Naive thymus-derived CD8-positive, alpha-beta T cell (primary cell): Measurements from ENCODE around the gene PRPF40B. TPM values are rescaled to one million over a fixed set of nuclear protein-coding genes. Genes with fewer than 3 reads are reported as not detected.

ENCODE experiments used
- ATAC-seq, 2 donors: fragments of 150-1000 bp; cut with Tn5 transposase in 1 of 2; sonication (Bioruptor Pico), chemical (Tn5 transposase) in 1 of 2; 1 replicate in 1 of 2; 2 replicates in 1 of 2; pipeline ENCODE4 v1.10.0; 2021; ENCODE audit warnings: mild to moderate bottlenecking in 2 of 2, moderate library complexity in 2 of 2
- POLR2A ChIA-PET: fragments of 350-600 bp; sonication (Branson Sonifier 250); formaldehyde crosslinking; loops from one replicate; lab custom pipeline; 2021; ENCODE audit warnings: antibody characterized with exemption; lab: Charles Lee
- DNase-seq, 10 donors: peaks; one replicate each; pipeline versions ENCODE4 v3.0.0 to v3.0.0-alpha.2; 2020 to 2022
- H3K27ac Mint-ChIP-seq, 10 donors: one replicate each; pipeline ENCODE4 v1.8.0; 2020 to 2022; ENCODE audit warnings: mild to moderate bottlenecking in 10 of 10, mixed read lengths in 10 of 10, moderate library complexity in 4 of 10, inconsistent platforms in 1 of 10
- H3K27me3 Mint-ChIP-seq, 5 donors: one replicate each; pipeline ENCODE4 v1.8.0; 2021 to 2022; ENCODE audit warnings: mixed read lengths in 5 of 5
- H3K36me3 Mint-ChIP-seq, 3 donors: one replicate each; pipeline ENCODE4 v1.8.0; 2020 to 2022; ENCODE audit warnings: mixed read lengths in 3 of 3, mild to moderate bottlenecking in 2 of 3, inconsistent platforms in 1 of 3
- H3K4me1 Mint-ChIP-seq, 4 donors: one replicate each; pipeline ENCODE4 v1.8.0; 2021 to 2022; ENCODE audit warnings: mixed read lengths in 4 of 4
- H3K4me3 Mint-ChIP-seq, 10 donors: one replicate each; pipeline ENCODE4 v1.8.0; 2020 to 2022; ENCODE audit warnings: mild to moderate bottlenecking in 10 of 10, mixed read lengths in 10 of 10, moderate library complexity in 6 of 10, inconsistent platforms in 1 of 10
- H3K9me3 Mint-ChIP-seq, 9 donors: one replicate each; pipeline ENCODE4 v1.8.0; 2020 to 2022; ENCODE audit warnings: mixed read lengths in 9 of 9, mild to moderate bottlenecking in 3 of 9, inconsistent platforms in 1 of 9, moderate library complexity in 1 of 9
- polyA plus RNA-seq, 3 donors: library from polyadenylated mRNA; unstranded; fragments of 300-500 nt; fragmentation: Illumina TruSeq; gene quantifications; one replicate each; pipeline ENCODE4 v1.2.3, GENCODE V29; 2021
- total RNA-seq, 8 experiments: library from RNA in 2 of 8; stranded (reverse) in 2 of 8; gene quantifications; one replicate each; pipeline ENCODE4 v1.2.3 and lab custom pipeline; 2021 to 2026

Gene PRPF40B
- total and polyA plus RNA-seq, 5 experiments from 2014 or later: 1.5 to 16.7 (median 4.0) TPM

GRCh38 chr12:49675137-49675536 is 51.8 kb downstream of the PRPF40B start:
- ATAC-seq (no peak), DNase-seq (no peak)
- Mint-ChIP-seq H3K27ac (peak overlapping the region; percentile 80 to 99 (median 95)), H3K9me3 (no peaks in the 10 kb centered on the region), H3K36me3 (no peaks in the 10 kb centered on the region), H3K4me3 (peak overlapping the region in 3 of 10 donors; percentile 1 to 70 (median 8)), H3K4me1 (peaks cover 47 to 74% (median 72%) of the 10 kb centered on the region in 4 donors), H3K27me3 (no peaks in the 10 kb centered on the region)
- POLR2A ChIA-PET: interaction anchor here (1.0 to 9.7 kb wide), 6 partner anchors 8 to 29 kb away, joined by 3 to 81 read pairs (median 6); partner anchors contain the start of gene FMNL3

GRCh38 chr12:49678711-49679110 is 55.4 kb downstream of the PRPF40B start:
- POLR2A ChIA-PET: interaction anchor here (1.4 kb wide), 1 partner anchor 25 kb away, joined by 4 read pairs; no protein-coding TSS in a partner anchor
- Mint-ChIP-seq H3K4me3 (no peak overlapping the region), H3K27me3 (no peaks in the 10 kb centered on the region), H3K9me3 (no peaks in the 10 kb centered on the region), H3K27ac (peak overlapping the region in 2 of 10 donors; percentile 27 to 29), H3K4me1 (peaks cover 44 to 65% (median 61%) of the 10 kb centered on the region in 4 donors), H3K36me3 (no peaks in the 10 kb centered on the region)
- no peak for ATAC-seq
- DNase-seq: no peak

- Mint-ChIP-seq H3K4me3 (no peak overlapping the region), H3K9me3 (no peaks in the 10 kb centered on the region), H3K36me3 (no peaks in the 10 kb centered on the region), H3K27ac (no peak overlapping the region), H3K27me3 (no peaks in the 10 kb centered on the region), H3K4me1 (peaks cover 42 to 64% (median 60%) of the 10 kb centered on the region in 4 donors)
- POLR2A ChIA-PET: interaction anchor here (0.7 to 1.4 kb wide), 3 partner anchors 8 to 721 kb away, joined by 3 to 5 read pairs (median 3); no protein-coding TSS in a partner anchor
- DNase-seq: no peak
- no peak for ATAC-seq
These were observed 56.7 kb downstream of the PRPF40B start for GRCh38 chr12:49680075-49680474.

GRCh38 chr12:49683599-49684309 is 60.4 kb downstream of the PRPF40B start:
- Mint-ChIP-seq H3K4me3 (no peak overlapping the region), H3K4me1 (peaks cover 38 to 63% (median 58%) of the 10 kb centered on the region in 4 donors), H3K27ac (peak overlapping the region in 9 of 10 donors; percentile 0 to 85 (median 37)), H3K9me3 (no peaks in the 10 kb centered on the region), H3K36me3 (peaks cover 0 to 3% (median 0%) of the 10 kb centered on the region in 3 donors), H3K27me3 (no peaks in the 10 kb centered on the region)
- peak; percentile 20 to 30 for ATAC-seq
- no peak for DNase-seq
- POLR2A ChIA-PET: interaction anchor here (0.6 to 1.6 kb wide), 5 partner anchors 8 to 57 kb away, joined by 3 to 4 read pairs (median 3); partner anchors contain the start of gene TMBIM6

- no peak for DNase-seq
- no peaks in the 10 kb centered on the region for H3K27me3 Mint-ChIP-seq
- POLR2A ChIA-PET: interaction anchor here (1.0 to 1.6 kb wide), 3 partner anchors 11 to 57 kb away, joined by 3 to 4 read pairs (median 3); partner anchors contain the start of gene TMBIM6
- peak overlapping the region in 4 of 10 donors; percentile 16 to 37 (median 26) for H3K27ac Mint-ChIP-seq
- H3K4me3 Mint-ChIP-seq: no peak overlapping the region
- H3K36me3 Mint-ChIP-seq: peaks cover 0 to 3% (median 0%) of the 10 kb centered on the region in 3 donors
- H3K4me1 Mint-ChIP-seq: peaks cover 39 to 66% (median 59%) of the 10 kb centered on the region in 4 donors
- no peak for ATAC-seq
- no peaks in the 10 kb centered on the region for H3K9me3 Mint-ChIP-seq
These were observed 61.0 kb downstream of the PRPF40B start for GRCh38 chr12:49684310-49684854.

GRCh38 chr12:49687941-49688340 is 64.6 kb downstream of the PRPF40B start:
- POLR2A ChIA-PET: interaction anchor here (0.6 to 3.5 kb wide), 5 partner anchors 15 to 779 kb away, joined by 3 to 8 read pairs (median 4); no protein-coding TSS in a partner anchor

DNA sequence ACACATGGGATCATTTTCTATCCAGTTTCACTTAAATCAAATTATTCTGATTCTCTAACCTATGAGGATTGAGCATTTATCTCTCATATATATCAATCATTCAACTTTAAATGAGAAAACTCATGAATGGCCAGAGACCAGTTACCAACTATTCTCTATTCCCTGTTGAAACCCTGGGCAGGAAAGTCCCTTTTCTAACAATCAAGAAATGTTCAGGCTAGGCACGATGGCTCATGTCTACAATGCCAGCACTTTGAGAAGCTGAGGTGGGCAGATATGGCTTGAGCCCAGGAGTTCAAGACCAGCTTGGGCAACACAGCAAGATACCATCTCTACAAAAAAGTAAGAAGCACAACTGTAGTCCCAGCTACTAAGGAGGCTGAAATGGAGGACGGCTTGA is 65.9 kb downstream of the PRPF40B start:
- Mint-ChIP-seq H3K27me3 (no peaks in the 10 kb centered on the region), H3K4me1 (peaks cover 30 to 56% (median 55%) of the 10 kb centered on the region in 4 donors), H3K27ac (peak overlapping the region in 1 of 10 donors; percentile 3), H3K36me3 (peaks cover 0 to 5% (median 0%) of the 10 kb centered on the region in 3 donors), H3K9me3 (no peaks in the 10 kb centered on the region), H3K4me3 (peak overlapping the region in 1 of 10 donors; percentile 11)
- DNase-seq (no peak), ATAC-seq (no peak)
- POLR2A ChIA-PET: interaction anchor here (0.7 to 3.5 kb wide), 6 partner anchors 13 to 41 kb away, joined by 3 to 8 read pairs (median 4); no protein-coding TSS in a partner anchor

More at GRCh38 chr12:49687941-49688340, 64.6 kb downstream of the PRPF40B start:
- ATAC-seq (no peak), DNase-seq (no peak)
- Mint-ChIP-seq H3K27me3 (no peaks in the 10 kb centered on the region), H3K9me3 (no peaks in the 10 kb centered on the region), H3K4me3 (no peak overlapping the region), H3K27ac (peak overlapping the region in 3 of 10 donors; percentile 19 to 63 (median 22)), H3K36me3 (peaks cover 0 to 3% (median 0%) of the 10 kb centered on the region in 3 donors), H3K4me1 (peaks cover 39 to 68% (median 64%) of the 10 kb centered on the region in 4 donors)

- Mint-ChIP-seq H3K4me3 (peak overlapping the region in 1 of 10 donors; percentile 50), H3K9me3 (no peaks in the 10 kb centered on the region), H3K27ac (peak overlapping the region in 3 of 10 donors; percentile 12 to 45 (median 15)), H3K4me1 (peaks cover 26 to 52% (median 49%) of the 10 kb centered on the region in 4 donors), H3K36me3 (peaks cover 0 to 5% (median 0%) of the 10 kb centered on the region in 3 donors), H3K27me3 (no peaks in the 10 kb centered on the region)
- POLR2A ChIA-PET: interaction anchor here (1.2 to 3.5 kb wide), 3 partner anchors 14 to 27 kb away, joined by 3 to 8 read pairs (median 5); no protein-coding TSS in a partner anchor
- DNase-seq (no peak), ATAC-seq (no peak)
These were observed 66.4 kb downstream of the PRPF40B start for GRCh38 chr12:49689785-49690184.

DNA sequence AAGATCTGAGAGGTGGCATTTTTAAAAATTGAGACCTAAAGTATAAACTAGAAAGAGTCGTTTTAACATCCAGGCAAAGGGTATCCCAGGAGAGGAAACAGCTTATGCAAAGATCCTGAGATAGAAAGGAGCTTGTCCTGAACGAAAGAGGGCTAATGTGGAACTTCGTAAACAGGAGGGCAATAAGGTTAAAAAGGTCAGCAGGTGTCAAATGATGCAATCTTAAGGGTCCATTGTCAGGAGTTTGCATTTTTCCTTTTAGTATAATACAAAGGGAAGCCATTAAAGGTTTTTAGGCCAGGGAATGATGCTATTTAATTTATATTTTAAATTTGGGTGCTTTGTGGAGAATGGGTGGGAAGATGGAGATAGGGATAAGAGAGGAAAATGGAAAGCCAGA is 69.5 kb downstream of the PRPF40B start:
- Mint-ChIP-seq H3K4me3 (no peak overlapping the region), H3K4me1 (peaks cover 21 to 58% (median 48%) of the 10 kb centered on the region in 4 donors), H3K9me3 (no peaks in the 10 kb centered on the region), H3K27ac (peak overlapping the region in 1 of 10 donors; percentile 20), H3K36me3 (peaks cover 0 to 2% (median 0%) of the 10 kb centered on the region in 3 donors), H3K27me3 (no peaks in the 10 kb centered on the region)
- POLR2A ChIA-PET: interaction anchor here (0.7 to 1.6 kb wide), 4 partner anchors 9 to 39 kb away, joined by 3 to 4 read pairs (median 3); no protein-coding TSS in a partner anchor
- ATAC-seq: no peak
- no peak for DNase-seq

GRCh38 chr12:49693931-49694444 is 70.6 kb downstream of the PRPF40B start:
- no peak overlapping the region for H3K27ac Mint-ChIP-seq
- POLR2A ChIA-PET: interaction anchor here (0.7 to 1.6 kb wide), 3 partner anchors 9 to 18 kb away, joined by 3 to 6 read pairs (median 3); no protein-coding TSS in a partner anchor
- DNase-seq (no peak), ATAC-seq (no peak)
- peaks cover 22 to 61% (median 52%) of the 10 kb centered on the region in 4 donors for H3K4me1 Mint-ChIP-seq
- H3K36me3 Mint-ChIP-seq: peaks cover 0 to 2% (median 0%) of the 10 kb centered on the region in 3 donors
- no peaks in the 10 kb centered on the region for H3K9me3 Mint-ChIP-seq
- H3K4me3 Mint-ChIP-seq: no peak overlapping the region
- no peaks in the 10 kb centered on the region for H3K27me3 Mint-ChIP-seq
